22Rv1 (cell line): ENCODE measurements around the gene SPPL2B.

Experiments used
- H3K27ac ChIP-seq: fragments of 450-650 bp; 2 replicates; pipeline ENCODE4 v1.5.1; 2017
- ZFX ChIP-seq: fragments of 450-650 bp; IDR thresholded peaks from 2 replicates; pipeline ENCODE4 v1.6.1; 2017; ENCODE audit warnings: antibody characterized with exemption, borderline replicate concordance
- TF ChIP-seq, protein P1 (sequence below): fragments of 450-650 bp; IDR thresholded peaks from 2 replicates; pipeline ENCODE4 v1.5.1; 2017; ENCODE audit warnings: mild to moderate bottlenecking

Gene SPPL2B

DNA sequence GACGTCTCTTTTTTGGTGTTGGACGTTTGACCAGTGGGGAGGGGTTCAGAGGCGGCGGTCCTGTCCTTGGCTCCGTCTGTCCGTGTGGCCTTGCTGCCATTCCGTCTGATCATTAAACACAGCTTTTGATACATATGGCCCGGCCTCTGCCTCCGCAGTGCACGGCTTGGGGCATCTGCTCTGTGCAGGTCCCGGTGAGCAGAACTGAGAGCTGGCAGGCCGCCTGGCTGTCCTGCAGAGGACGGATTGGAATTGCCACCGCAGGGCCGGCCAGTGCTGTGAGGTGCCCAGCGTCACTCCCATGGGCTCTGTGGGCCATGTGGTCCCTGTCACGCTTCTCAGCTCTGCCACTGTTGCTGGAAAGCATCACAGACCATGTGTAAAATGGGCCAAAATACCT is 26.2 kb downstream of the SPPL2B start:
- no peak for TF ChIP-seq ZFX
- TF ChIP-seq, protein P1, sequence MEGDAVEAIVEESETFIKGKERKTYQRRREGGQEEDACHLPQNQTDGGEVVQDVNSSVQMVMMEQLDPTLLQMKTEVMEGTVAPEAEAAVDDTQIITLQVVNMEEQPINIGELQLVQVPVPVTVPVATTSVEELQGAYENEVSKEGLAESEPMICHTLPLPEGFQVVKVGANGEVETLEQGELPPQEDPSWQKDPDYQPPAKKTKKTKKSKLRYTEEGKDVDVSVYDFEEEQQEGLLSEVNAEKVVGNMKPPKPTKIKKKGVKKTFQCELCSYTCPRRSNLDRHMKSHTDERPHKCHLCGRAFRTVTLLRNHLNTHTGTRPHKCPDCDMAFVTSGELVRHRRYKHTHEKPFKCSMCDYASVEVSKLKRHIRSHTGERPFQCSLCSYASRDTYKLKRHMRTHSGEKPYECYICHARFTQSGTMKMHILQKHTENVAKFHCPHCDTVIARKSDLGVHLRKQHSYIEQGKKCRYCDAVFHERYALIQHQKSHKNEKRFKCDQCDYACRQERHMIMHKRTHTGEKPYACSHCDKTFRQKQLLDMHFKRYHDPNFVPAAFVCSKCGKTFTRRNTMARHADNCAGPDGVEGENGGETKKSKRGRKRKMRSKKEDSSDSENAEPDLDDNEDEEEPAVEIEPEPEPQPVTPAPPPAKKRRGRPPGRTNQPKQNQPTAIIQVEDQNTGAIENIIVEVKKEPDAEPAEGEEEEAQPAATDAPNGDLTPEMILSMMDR: no peak
- no peak overlapping the region for H3K27ac ChIP-seq

DNA sequence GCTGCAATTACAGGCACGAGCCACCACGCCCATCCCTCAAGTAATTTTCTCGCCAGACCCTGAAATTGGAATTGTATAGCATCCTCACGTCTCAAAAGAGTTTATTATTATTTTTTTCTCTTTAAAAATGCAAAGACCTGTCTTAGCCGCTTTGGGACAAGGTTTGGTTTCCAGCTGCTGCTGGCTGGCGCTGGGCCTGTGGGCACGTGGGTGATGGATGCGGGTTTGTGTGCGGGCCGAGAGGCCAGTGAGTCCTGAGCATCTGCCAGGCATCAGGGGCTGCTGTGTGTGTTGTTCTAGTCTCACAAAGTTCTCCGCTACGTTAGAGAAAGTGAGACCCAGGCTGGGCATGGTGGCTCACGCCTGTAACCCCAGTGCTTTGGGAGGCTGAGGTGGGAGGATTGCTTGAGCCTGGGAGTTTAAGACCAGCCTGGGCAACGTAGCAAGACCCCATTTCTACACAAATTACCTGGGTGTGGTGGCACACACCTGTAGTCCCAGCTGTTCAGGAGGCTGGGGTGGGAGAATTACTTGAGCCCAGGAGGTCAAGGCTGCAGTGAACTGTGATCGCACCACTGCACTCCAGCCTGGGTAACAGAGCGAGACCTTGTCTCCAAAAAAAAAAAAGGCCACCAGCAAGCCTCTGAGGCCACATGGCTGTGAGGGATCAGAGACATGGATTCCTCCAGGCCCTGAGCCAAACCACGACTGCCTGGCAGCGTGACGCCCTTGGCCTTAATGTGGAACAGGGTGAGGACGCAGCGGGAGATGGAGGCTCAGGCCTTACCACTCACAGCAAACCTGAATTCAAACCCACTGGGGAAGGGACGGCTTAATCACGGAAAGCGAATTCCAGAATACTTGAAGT is 26.9 kb downstream of the SPPL2B start:
- no peak for TF ChIP-seq ZFX
- TF ChIP-seq, protein P1: no peak
- no peak overlapping the region for H3K27ac ChIP-seq

DNA sequence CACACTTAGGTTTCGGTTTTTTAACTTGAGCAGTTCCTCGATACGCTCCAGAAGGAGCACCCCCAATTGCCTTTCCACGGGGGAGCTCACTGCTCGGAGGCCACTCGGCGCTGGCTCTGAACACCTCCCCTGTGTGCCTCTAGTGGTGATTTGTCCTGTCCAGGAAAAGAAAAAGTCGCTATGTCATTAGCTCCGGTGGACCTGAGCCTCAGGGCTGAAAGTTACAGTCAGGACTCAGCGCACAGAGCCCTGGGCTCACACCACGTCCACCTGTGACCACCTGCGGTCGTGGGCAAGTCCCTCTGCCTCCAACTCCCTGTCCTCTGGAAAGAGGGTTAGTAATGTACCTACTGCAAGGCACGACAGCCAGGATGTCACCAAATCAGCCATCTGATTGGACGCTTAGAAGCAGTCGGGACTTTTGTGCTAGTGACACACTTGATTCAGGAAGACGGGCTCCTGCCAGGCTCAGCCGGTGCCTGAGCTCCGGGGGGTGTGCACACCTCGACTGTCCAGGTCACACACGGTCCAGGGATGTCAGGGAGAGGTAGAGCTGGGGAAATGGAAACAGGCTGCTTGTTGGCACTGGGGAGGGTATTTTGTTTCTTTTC is 27.7 kb downstream of the SPPL2B start:
- H3K27ac ChIP-seq: no peak overlapping the region
- TF ChIP-seq ZFX: no peak
- TF ChIP-seq, protein P1: no peak

DNA sequence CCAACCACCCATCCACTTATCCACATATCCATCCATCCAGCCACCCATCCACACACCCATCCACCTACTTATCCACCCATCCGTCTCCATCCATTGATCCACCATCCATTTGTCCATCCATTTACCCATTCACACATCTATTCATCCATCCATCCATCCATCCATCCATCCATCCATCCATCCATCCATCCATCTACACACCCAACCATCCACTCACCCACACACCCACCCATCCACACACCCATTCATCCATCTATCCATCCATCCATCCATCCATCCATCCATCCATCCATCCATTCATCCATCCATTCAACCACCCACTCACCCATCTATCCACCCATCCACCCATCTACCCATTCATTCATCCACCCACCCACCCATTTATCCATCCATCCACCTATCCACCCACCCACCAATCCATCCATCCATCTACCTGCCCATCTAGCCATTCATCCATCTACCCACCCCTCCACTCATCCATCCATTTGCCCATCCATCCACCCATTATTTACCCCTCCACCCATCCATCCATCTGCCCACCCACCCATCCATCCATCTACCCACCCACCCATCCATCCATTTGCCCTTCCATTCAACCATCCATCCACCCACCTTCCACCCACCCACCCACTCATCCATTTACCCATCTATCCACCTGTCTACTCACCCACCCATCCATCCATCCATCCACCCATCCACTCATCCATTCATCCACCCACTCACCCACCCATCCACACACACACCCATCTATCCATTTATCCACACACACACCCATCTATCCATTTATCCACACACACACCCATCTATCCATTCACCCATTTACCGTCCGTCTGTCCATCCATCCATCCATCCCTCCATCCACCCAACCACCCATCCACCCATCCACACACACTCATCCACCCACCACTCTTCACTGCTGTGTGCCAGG is 29.1 kb downstream of the SPPL2B start:
- TF ChIP-seq ZFX: no peak
- TF ChIP-seq, protein P1: no peak
- no peak overlapping the region for H3K27ac ChIP-seq

DNA sequence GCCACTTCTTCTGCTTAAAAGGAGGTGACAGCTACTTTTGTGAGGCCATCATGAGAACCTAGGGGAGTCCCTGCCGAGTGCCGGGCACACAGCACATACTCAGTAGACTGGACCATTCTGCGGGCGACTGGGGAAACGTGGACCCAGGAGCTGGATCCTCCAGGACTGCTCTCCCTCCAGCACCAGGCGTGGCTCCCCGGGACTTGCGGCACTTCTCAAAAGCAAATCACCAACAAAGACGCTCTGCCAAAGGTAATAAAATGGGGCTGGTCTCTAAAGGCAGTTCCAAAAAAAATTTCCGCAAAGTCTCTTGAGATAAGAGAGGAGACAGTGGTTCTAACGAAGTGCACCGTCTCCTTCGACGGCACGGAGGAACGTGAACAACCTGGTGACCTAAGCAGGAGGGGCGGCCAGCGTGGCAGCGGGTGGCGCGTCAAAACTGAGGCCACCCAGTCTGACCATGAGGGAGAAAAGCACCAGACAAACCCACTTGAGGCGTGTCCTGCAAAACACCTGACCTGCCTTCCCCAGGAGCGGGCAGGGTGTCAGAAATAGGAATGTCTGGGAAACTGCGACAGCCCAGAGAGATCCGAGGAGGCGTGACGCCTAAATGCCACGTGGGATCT is 30.2 kb downstream of the SPPL2B start:
- no peak for TF ChIP-seq ZFX
- TF ChIP-seq, protein P1: no peak
- H3K27ac ChIP-seq: no peak overlapping the region

DNA sequence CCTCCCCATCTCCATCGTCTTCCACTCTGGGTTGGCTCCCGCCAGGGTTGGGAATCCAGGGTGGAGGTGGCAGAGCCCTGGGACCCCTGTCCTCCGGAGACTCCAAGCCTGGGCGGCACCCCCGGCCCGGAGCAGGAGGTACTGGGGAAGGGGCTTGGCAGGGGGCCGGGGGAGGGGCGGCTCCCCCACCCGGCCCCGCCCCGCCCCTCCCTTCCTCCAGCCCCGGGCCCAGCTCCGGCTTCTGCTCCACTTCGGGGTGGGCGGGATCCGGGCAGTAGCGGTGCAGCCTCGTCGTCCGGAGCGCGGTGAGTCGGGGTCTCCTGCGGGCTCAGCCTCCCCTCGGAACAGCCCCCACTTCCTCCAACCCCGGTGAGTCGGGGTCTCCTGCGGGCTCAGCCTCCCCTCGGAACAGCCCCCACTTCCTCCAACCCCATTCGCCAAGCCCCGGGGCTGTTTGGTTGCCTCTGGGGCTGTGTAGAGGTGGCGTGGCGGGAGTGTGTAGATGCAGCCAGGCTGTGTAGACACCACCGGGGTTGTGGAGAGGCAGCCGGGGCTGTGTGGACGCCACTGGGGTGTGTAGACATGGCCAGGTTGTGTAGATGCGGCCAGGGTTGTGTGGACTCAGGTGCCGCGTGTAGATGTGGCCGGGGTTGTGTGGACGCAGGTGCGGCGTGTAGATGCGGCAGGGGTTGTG is 31.7 kb downstream of the SPPL2B start, which contains the start of gene TMPRSS9:
Gene TMPRSS9, plus strand, starts transcription at position 274 of the 694 bp plus-strand sequence. CDS start 29,521 bp downstream, outside the sequence.
- TF ChIP-seq, protein P1: no peak
- TF ChIP-seq ZFX: no peak
- no peak within 1 kb of the TSS for H3K27ac ChIP-seq
